ENCODE data around the gene KRR1.

KRR1 gene

GRCh38 chr12:75553836-75554555 lies 42.6 kb upstream of the KRR1 start:
- ChIA-PET POLR2A (no interaction called here), CTCF (interaction anchor here (0.6 to 0.7 kb wide), 2 partner anchors 45 to 239 kb away, joined by 3 read pairs; no protein-coding TSS in a partner anchor)
- peaks cover 7% of the 10 kb centered on the region; the same call in 1 of the 2 replicates for H3K4me1 ChIP-seq (ENCODE audit: control insufficient read depth, insufficient read depth, low read length)
- H3K4me3 ChIP-seq (ENCODE audit: low read depth, low read length), result no peak overlapping the region
- no peak overlapping the region for H3K27ac ChIP-seq (ENCODE audit: extremely low read depth, low read depth, low read length)
- no peaks in the 10 kb centered on the region for H3K36me3 ChIP-seq (ENCODE audit: control insufficient read depth in 2 of 2, insufficient read depth in 1 of 2, low read length in 2 of 2)
- TF ChIP-seq ZBTB1 (tag by site-specific recombination; IDR thresholded peaks at IDR 0.05) (no peak), MEIS1 (CRISPR knock-in tag; IDR thresholded peaks at IDR 0.05; ENCODE audit: borderline replicate concordance) (no peak), ZNF18 (tag by site-specific recombination; IDR thresholded peaks at IDR 0.05) (no peak), ZBTB10 (tag by site-specific recombination; IDR thresholded peaks at IDR 0.05) (no peak), KLF16 (tag by site-specific recombination; IDR thresholded peaks at IDR 0.05) (no peak), ZFP41 (tag by site-specific recombination; IDR thresholded peaks at IDR 0.05; ENCODE audit: borderline replicate concordance) (no peak), PRDM2 (tag by site-specific recombination; IDR thresholded peaks at IDR 0.05; ENCODE audit: borderline replicate concordance) (no peak), GLIS2 (tag by site-specific recombination; IDR thresholded peaks at IDR 0.05) (no peak), ZNF610 (tag by site-specific recombination; IDR thresholded peaks at IDR 0.05; ENCODE audit: borderline replicate concordance) (no peak), ZSCAN23 (tag by site-specific recombination; IDR thresholded peaks at IDR 0.05) (no peak), ZBTB8A (tag by site-specific recombination; IDR thresholded peaks at IDR 0.05) (no peak), ZNF639 (tag by site-specific recombination; IDR thresholded peaks at IDR 0.05) (no peak), ZBTB26 (tag by site-specific recombination; optimal IDR thresholded peaks at IDR 0.05) (no peak), HOXA7 (CRISPR knock-in tag; IDR thresholded peaks at IDR 0.05; ENCODE audit: borderline replicate concordance) (no peak), REPIN1 (tag by site-specific recombination; IDR thresholded peaks at IDR 0.05; ENCODE audit: low read depth) (no peak), ZNF544 (tag by site-specific recombination; IDR thresholded peaks at IDR 0.05) (no peak), ZNF248 (tag by site-specific recombination; IDR thresholded peaks at IDR 0.05) (no peak), OVOL3 (tag by site-specific recombination; IDR thresholded peaks at IDR 0.05) (no peak)
- no peaks in the 10 kb centered on the region for H3K9me3 ChIP-seq (ENCODE audit: control insufficient read depth, insufficient read depth, low read depth, low read length)
